Neural progenitor cell (in vitro differentiated cells): ENCODE data around the gene TYMP. TPM values are rescaled to one million over a fixed set of nuclear protein-coding genes. Genes with fewer than 3 reads are reported as not detected.
A peak's percentile ranks its signal among the peaks of the same experiment; 100 is the strongest.

Source experiments
- DNase-seq: peaks from one replicate; pipeline ENCODE4 v3.0.0-alpha.2; 2016; ENCODE audit warnings: low spot score
- H2AFZ ChIP-seq: fragments of 200-600 bp; sonication (generic); replicated peaks from 2 replicates; pipeline ENCODE4 v1.6.1; 2016; ENCODE audit warnings: antibody characterized with exemption
- H3F3A ChIP-seq: fragments of 200-600 bp; sonication (generic); 2 replicates; pipeline ENCODE4 v1.6.1; 2016; ENCODE audit warnings: antibody characterized with exemption, low read depth
- H3K27ac ChIP-seq: fragments of 200-600 bp; sonication (generic); 2 replicates; pipeline ENCODE4 v1.5.1; 2016; ENCODE audit warnings: mild to moderate bottlenecking
- H3K27me3 ChIP-seq: fragments of 200-600 bp; sonication (generic); 2 replicates; pipeline ENCODE4 v1.6.1; 2016; ENCODE audit warnings: mild to moderate bottlenecking, moderate library complexity
- H3K36me3 ChIP-seq: fragments of 200-600 bp; sonication (generic); 2 replicates; pipeline ENCODE4 v1.5.1; 2016
- H3K4me1 ChIP-seq: fragments of 200-600 bp; sonication (generic); 2 replicates; pipeline ENCODE4 v1.6.1; 2016; ENCODE audit warnings: mixed run types
- H3K4me2 ChIP-seq: fragments of 200-600 bp; sonication (generic); 2 replicates; pipeline ENCODE4 v1.6.1; 2016
- H3K4me3 ChIP-seq: fragments of 200-600 bp; sonication (generic); 2 replicates; pipeline ENCODE4 v1.5.1; 2016
- H3K79me2 ChIP-seq: fragments of 200-600 bp; sonication (generic); 2 replicates; pipeline ENCODE4 v1.6.1; 2016; ENCODE audit warnings: low read depth
- H3K9ac ChIP-seq: fragments of 200-600 bp; sonication (generic); 2 replicates; pipeline ENCODE4 v1.6.1; 2016
- H3K9me3 ChIP-seq: fragments of 200-600 bp; sonication (generic); 2 replicates; pipeline ENCODE4 v1.5.1; 2016; ENCODE audit warnings: low read depth
- H4K20me1 ChIP-seq: fragments of 200-600 bp; sonication (generic); 2 replicates; pipeline ENCODE4 v1.6.1; 2016; ENCODE audit warnings: low read depth
- H3K27ac Mint-ChIP-seq: 3 replicates; pipeline ENCODE4 v1.8.0; 2021; ENCODE audit warnings: mixed read lengths
- H3K27me3 Mint-ChIP-seq: 2 replicates; pipeline ENCODE4 v1.8.0; 2022; ENCODE audit warnings: low read depth, mild to moderate bottlenecking, inconsistent platforms, moderate library complexity, mixed read lengths; ENCODE audit not compliant: insufficient read depth
- H3K36me3 Mint-ChIP-seq: 3 replicates; pipeline ENCODE4 v1.8.0; 2021; ENCODE audit warnings: mixed read lengths
- H3K4me1 Mint-ChIP-seq: 3 replicates; pipeline ENCODE4 v1.8.0; 2021; ENCODE audit warnings: mixed read lengths
- H3K4me3 Mint-ChIP-seq: 3 replicates; pipeline ENCODE4 v1.8.0; 2021; ENCODE audit warnings: mild to moderate bottlenecking, moderate library complexity, mixed read lengths
- H3K9me3 Mint-ChIP-seq: 3 replicates; pipeline ENCODE4 v1.8.0; 2020; ENCODE audit warnings: mixed read lengths
- CTCF ChIP-seq: fragments of 200-600 bp; sonication (generic); IDR thresholded peaks from 2 replicates; pipeline ENCODE4 v1.5.1; 2017; ENCODE audit warnings: antibody characterized with exemption, mild to moderate bottlenecking
- EZH2 ChIP-seq: fragments of 200-600 bp; sonication (generic); IDR thresholded peaks from 2 replicates; pipeline ENCODE4 v1.6.1; 2017; ENCODE audit warnings: antibody characterized with exemption, mild to moderate bottlenecking, moderate library complexity
- EZH2phosphoT487 ChIP-seq: fragments of 200-600 bp; sonication (generic); IDR thresholded peaks from 2 replicates; pipeline ENCODE4 v1.6.1; 2017; ENCODE audit warnings: antibody characterized with exemption
- total RNA-seq: library from RNA; depleted of rRNA; stranded (reverse); fragments of >200 nt; gene quantifications from 2 replicates; pipeline ENCODE4 v1.2.3, GENCODE V29; 2015; ENCODE audit warnings: low replicate concordance

TYMP gene
- total RNA-seq, 1 donor from 2014 or later = not detected

- H3K9me3 Mint-ChIP-seq = no peaks in the 10 kb centered on the region
- H3K27me3 ChIP-seq = no peaks in the 10 kb centered on the region
- no peak overlapping the region for H3K4me3 ChIP-seq
- no peaks in the 10 kb centered on the region for H3K4me1 ChIP-seq
- H3K36me3 Mint-ChIP-seq = peaks cover 19% of the 10 kb centered on the region
- no peaks in the 10 kb centered on the region for H3K9me3 ChIP-seq
- no peak overlapping the region for H3K9ac ChIP-seq
- TF ChIP-seq EZH2phosphoT487 (no peak), EZH2 (no peak), CTCF (no peak)
- no peak overlapping the region for H2AFZ ChIP-seq
- H3K27ac ChIP-seq = no peak overlapping the region
- no peak overlapping the region for H3K4me3 Mint-ChIP-seq
- peaks cover 7% of the 10 kb centered on the region for H3K27me3 Mint-ChIP-seq
- no peak overlapping the region for H3K4me2 ChIP-seq
- H3K79me2 ChIP-seq = peaks cover 57% of the 10 kb centered on the region
- no peak for DNase-seq
- no peaks in the 10 kb centered on the region for H3K4me1 Mint-ChIP-seq
- peaks cover 13% of the 10 kb centered on the region for H4K20me1 ChIP-seq
- H3F3A ChIP-seq = no peaks in the 10 kb centered on the region
- H3K36me3 ChIP-seq = no peaks in the 10 kb centered on the region
- H3K27ac Mint-ChIP-seq = no peak overlapping the region
Measured at GRCh38 chr22:50516068-50516467, 13.7 kb downstream of the TYMP start.

GRCh38 chr22:50513175-50513574 is 16.6 kb downstream of the TYMP start:
- no peak for DNase-seq
- H3K9me3 ChIP-seq = no peaks in the 10 kb centered on the region
- Mint-ChIP-seq H3K4me3 (no peak overlapping the region), H3K27ac (no peak overlapping the region), H3K36me3 (peaks cover 15% of the 10 kb centered on the region), H3K9me3 (no peaks in the 10 kb centered on the region), H3K4me1 (peaks cover 11% of the 10 kb centered on the region), H3K27me3 (peaks cover 7% of the 10 kb centered on the region)
- peaks cover 9% of the 10 kb centered on the region for H3K4me1 ChIP-seq
- H3K27me3 ChIP-seq = no peaks in the 10 kb centered on the region
- peaks cover 85% of the 10 kb centered on the region for H3K79me2 ChIP-seq
- H3K4me3 ChIP-seq = no peak overlapping the region
- H2AFZ ChIP-seq = no peak overlapping the region
- no peak overlapping the region for H3K27ac ChIP-seq
- TF ChIP-seq CTCF (no peak), EZH2phosphoT487 (no peak), EZH2 (no peak)
- H3K4me2 ChIP-seq = no peak overlapping the region
- no peaks in the 10 kb centered on the region for H3K36me3 ChIP-seq
- H3F3A ChIP-seq = peaks cover 6% of the 10 kb centered on the region
- H3K9ac ChIP-seq = no peak overlapping the region
- peaks cover 26% of the 10 kb centered on the region for H4K20me1 ChIP-seq

- no peaks in the 10 kb centered on the region for H3K9me3 Mint-ChIP-seq
- TF ChIP-seq CTCF (no peak), EZH2 (no peak)
- H3K27me3 Mint-ChIP-seq = peaks cover 3% of the 10 kb centered on the region
- peaks cover 4% of the 10 kb centered on the region for H3K36me3 Mint-ChIP-seq
- peaks cover 60% of the 10 kb centered on the region for H3K79me2 ChIP-seq
- no peaks in the 10 kb centered on the region for H3K9me3 ChIP-seq
- H3K9ac ChIP-seq = peak overlapping the region; percentile 73
- peak overlapping the region; percentile 75 for H3K4me3 ChIP-seq
- H3K27ac ChIP-seq = no peak overlapping the region
- peaks cover 37% of the 10 kb centered on the region for H4K20me1 ChIP-seq
- peak overlapping the region; percentile 94 for H3K4me3 Mint-ChIP-seq
- H3K4me1 ChIP-seq = peaks cover 16% of the 10 kb centered on the region
- no peaks in the 10 kb centered on the region for H3K27me3 ChIP-seq
- no peaks in the 10 kb centered on the region for H3K36me3 ChIP-seq
- peak overlapping the region; percentile 75 for H3K27ac Mint-ChIP-seq
- peaks cover 11% of the 10 kb centered on the region for H3K4me1 Mint-ChIP-seq
- DNase-seq = no peak
- H3F3A ChIP-seq = peaks cover 6% of the 10 kb centered on the region
- H3K4me2 ChIP-seq = peak overlapping the region; percentile 84
- H2AFZ ChIP-seq = no peak overlapping the region
Measured at GRCh38 chr22:50508897-50509296, 20.9 kb downstream of the TYMP start.
